Mesenchymal stem cell (in vitro differentiated cells and primary cell): ENCODE data around the gene ITGB5.

Source experiments
- DNase-seq: peaks from one replicate; pipeline ENCODE4 v3.0.0-alpha.2; 2013
- H2AFZ ChIP-seq: one replicate; pipeline ENCODE4 v1.6.1; 2013; ENCODE audit warnings: low read depth, mild to moderate bottlenecking, control low read depth, inconsistent platforms, low read length, moderate library complexity
- H2AK5ac ChIP-seq: 2 replicates; pipeline ENCODE4 v1.6.1; 2013; ENCODE audit warnings: low read length, moderate library complexity, mild to moderate bottlenecking, inconsistent platforms; ENCODE audit not compliant: severe bottlenecking
- H2BK120ac ChIP-seq: one replicate; pipeline ENCODE4 v1.6.1; 2013; ENCODE audit warnings: low read depth, mild to moderate bottlenecking, inconsistent platforms, low read length, moderate library complexity
- H2BK12ac ChIP-seq, 2 experiments: one replicate each; pipeline ENCODE4 v1.6.1; 2013; ENCODE audit warnings: inconsistent platforms in 2 of 2, low read length in 2 of 2, mild to moderate bottlenecking in 2 of 2, moderate library complexity in 2 of 2, control low read depth in 1 of 2
- H2BK15ac ChIP-seq: one replicate; pipeline ENCODE4 v1.6.1; 2013; ENCODE audit warnings: mild to moderate bottlenecking, low read depth, inconsistent platforms; ENCODE audit not compliant: poor library complexity, severe bottlenecking
- H2BK5ac ChIP-seq: 2 replicates; pipeline ENCODE4 v1.6.1; 2013; ENCODE audit warnings: low read depth, mild to moderate bottlenecking, low read length, control low read depth, inconsistent platforms; ENCODE audit not compliant: poor library complexity, severe bottlenecking
- H3K14ac ChIP-seq, 2 experiments: one replicate each; pipeline ENCODE4 v1.6.1; 2013; ENCODE audit warnings: inconsistent platforms in 2 of 2, low read length in 2 of 2, control low read depth in 1 of 2, mild to moderate bottlenecking in 1 of 2, moderate library complexity in 1 of 2
- H3K18ac ChIP-seq, 2 experiments: one replicate each; pipeline ENCODE4 v1.6.1; 2013; ENCODE audit warnings: inconsistent platforms in 2 of 2, low read length in 2 of 2, control low read depth in 1 of 2, low read depth in 1 of 2, mild to moderate bottlenecking in 1 of 2
- H3K23ac ChIP-seq, 2 experiments: one replicate each; pipeline ENCODE4 v1.6.1; 2013; ENCODE audit warnings: inconsistent platforms in 2 of 2, low read length in 2 of 2, mild to moderate bottlenecking in 2 of 2, moderate library complexity in 2 of 2, control low read depth in 1 of 2
- H3K27ac ChIP-seq: 2 replicates; pipeline ENCODE4 v1.5.1; 2013; ENCODE audit warnings: mild to moderate bottlenecking, moderate library complexity, low read length, control low read depth, inconsistent platforms; ENCODE audit not compliant: poor library complexity, severe bottlenecking
- H3K27me3 ChIP-seq, 2 experiments: 2 replicates each; pipeline versions ENCODE4 v1.6.1 to v1.7.0; 2013; ENCODE audit warnings: low read length in 2 of 2, mild to moderate bottlenecking in 2 of 2, moderate library complexity in 2 of 2, control low read depth in 1 of 2, inconsistent platforms in 1 of 2; ENCODE audit not compliant: control insufficient read depth in 1 of 2, insufficient read depth in 1 of 2
- H3K36me3 ChIP-seq, 2 experiments: 2 replicates each; pipeline versions ENCODE4 v1.6.1 to v1.7.0; 2013; ENCODE audit warnings: low read length in 2 of 2, control low read depth in 1 of 2, inconsistent platforms in 1 of 2, low read depth in 1 of 2, mild to moderate bottlenecking in 1 of 2; ENCODE audit not compliant: insufficient read depth in 2 of 2, control insufficient read depth in 1 of 2
- H3K4ac ChIP-seq, 2 experiments: one replicate each; pipeline ENCODE4 v1.6.1; 2013; ENCODE audit warnings: inconsistent platforms in 2 of 2, low read length in 2 of 2, mild to moderate bottlenecking in 2 of 2, moderate library complexity in 2 of 2, control low read depth in 1 of 2, low read depth in 1 of 2
- H3K4me1 ChIP-seq: 2 replicates; pipeline ENCODE4 v1.6.1; 2013; ENCODE audit warnings: low read depth, low read length, control low read depth; ENCODE audit not compliant: control insufficient read depth, insufficient read depth
- H3K4me2 ChIP-seq: 2 replicates; pipeline ENCODE4 v1.6.1; 2013; ENCODE audit warnings: low read length, mild to moderate bottlenecking, inconsistent platforms; ENCODE audit not compliant: poor library complexity, severe bottlenecking
- H3K4me3 ChIP-seq, 2 experiments: 2 replicates each; pipeline versions ENCODE4 v1.5.1 to v1.7.0; 2013; ENCODE audit warnings: low read length in 2 of 2, mild to moderate bottlenecking in 2 of 2, control low read depth in 1 of 2, low read depth in 1 of 2; ENCODE audit not compliant: insufficient read depth in 1 of 2
- H3K79me1 ChIP-seq: replicated peaks from 2 replicates; pipeline ENCODE4 v1.6.1; 2013; ENCODE audit warnings: mild to moderate bottlenecking, control low read depth, low read length, inconsistent platforms; ENCODE audit not compliant: poor library complexity, severe bottlenecking
- H3K9ac ChIP-seq: 2 replicates; pipeline ENCODE4 v1.7.0; 2013; ENCODE audit warnings: mild to moderate bottlenecking, low read length, moderate library complexity
- H3K9me3 ChIP-seq: 2 replicates; pipeline ENCODE4 v1.7.0; 2013; ENCODE audit warnings: mild to moderate bottlenecking, low read length; ENCODE audit not compliant: control insufficient read depth
- H4K8ac ChIP-seq: one replicate; pipeline ENCODE4 v1.6.1; 2013; ENCODE audit warnings: inconsistent platforms, mild to moderate bottlenecking, low read length, moderate library complexity
- H4K91ac ChIP-seq: one replicate; pipeline ENCODE4 v1.6.1; 2013; ENCODE audit warnings: mild to moderate bottlenecking, low read length, inconsistent platforms
- WGBS: methylation state at CpG from one replicate; pipeline ENCODE4 v1.1.7; 2013; ENCODE audit warnings: mixed read lengths; 5-methylcytosine and 5-hydroxymethylcytosine counted together

The ITGB5 gene

DNA sequence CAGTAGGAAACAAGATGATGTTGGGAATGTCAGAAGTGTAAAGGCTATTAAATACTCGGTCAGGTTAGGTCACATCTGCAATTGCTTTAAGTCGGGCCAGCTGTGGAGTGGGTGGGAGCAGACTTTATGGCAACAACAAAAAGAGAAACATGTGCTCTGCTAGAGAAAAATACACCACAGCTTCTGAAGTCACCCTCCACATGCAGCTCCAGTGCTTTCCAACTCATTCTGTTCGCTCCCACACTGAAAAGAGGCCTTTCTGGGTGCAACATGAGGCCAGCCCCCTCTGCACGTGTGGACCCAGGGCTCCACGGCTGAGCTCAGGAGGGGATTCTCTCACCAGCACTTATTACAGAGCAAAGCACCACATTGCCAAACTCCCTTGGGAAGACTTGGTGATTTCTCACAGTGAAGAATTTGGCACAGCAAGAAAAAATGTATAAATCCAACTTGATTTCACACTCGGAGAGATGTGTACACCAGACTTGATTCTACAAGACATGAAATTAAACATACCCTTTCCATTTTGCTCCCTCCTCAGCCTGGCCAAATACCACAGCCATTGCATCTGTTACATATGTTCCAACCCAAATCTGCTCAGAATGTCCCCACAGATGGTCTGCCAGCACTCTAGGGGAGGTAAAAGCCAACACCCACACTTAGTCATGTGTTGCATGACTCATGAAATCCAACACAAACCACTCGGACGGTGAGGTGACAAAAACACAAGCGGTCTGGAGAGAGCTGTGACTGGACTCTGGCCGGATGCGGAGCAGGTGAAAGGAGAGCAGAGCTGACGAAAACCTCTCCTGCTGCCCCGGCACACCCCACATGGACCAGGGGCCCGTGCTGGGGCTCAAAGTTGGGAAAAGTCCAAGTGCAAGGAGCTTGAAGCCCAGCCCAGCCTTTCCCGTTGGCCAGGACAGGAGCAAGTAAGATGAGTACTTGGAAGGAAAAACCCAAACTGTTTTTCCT, 74.6 kb downstream of the ITGB5 start:
- peak overlapping the region; percentile 63 for H3K9ac ChIP-seq
- peak overlapping the region; percentile 57 for H3K27ac ChIP-seq
- peaks cover 35 to 60% of the 10 kb centered on the region in 2 experiments for H3K36me3 ChIP-seq
- 20% methylated on average over 13 of the region's 15 CpGs for WGBS
- H2AK5ac ChIP-seq: peak overlapping the region; percentile 98
- H2AFZ ChIP-seq: peak overlapping the region; percentile 47
- peak overlapping the region; percentile 64 for H2BK120ac ChIP-seq
- H2BK12ac ChIP-seq: peak overlapping the region; percentile 11 to 89
- DNase-seq: peak; percentile 96
- peak overlapping the region in 1 of 2 experiments; percentile 37 for H3K4me3 ChIP-seq
- peak overlapping the region; percentile 20 for H4K91ac ChIP-seq
- no peaks in the 10 kb centered on the region for H3K9me3 ChIP-seq
- H3K79me1 ChIP-seq: peaks cover 13% of the 10 kb centered on the region
- H4K8ac ChIP-seq: peak overlapping the region; percentile 24
- peak overlapping the region; percentile 67 to 79 for H3K18ac ChIP-seq
- no peaks in the 10 kb centered on the region for H3K27me3 ChIP-seq
- no peak overlapping the region for H2BK5ac ChIP-seq
- H3K4me1 ChIP-seq: peaks cover 22% of the 10 kb centered on the region
- peak overlapping the region; percentile 27 to 75 for H3K4ac ChIP-seq
- peak overlapping the region in 1 of 2 experiments; percentile 46 for H3K23ac ChIP-seq
- H2BK15ac ChIP-seq: no peak overlapping the region
- peak overlapping the region; percentile 58 for H3K4me2 ChIP-seq
- no peak overlapping the region for H3K14ac ChIP-seq

GRCh38 chr3:124811436-124811835, 75.7 kb downstream of the ITGB5 start:
- DNase-seq: peak; percentile 75
- H3K9me3 ChIP-seq: no peaks in the 10 kb centered on the region
- H2AFZ ChIP-seq: no peak overlapping the region
- H4K8ac ChIP-seq: no peak overlapping the region
- H3K4me3 ChIP-seq: peak overlapping the region in 1 of 2 experiments; percentile 37
- H3K36me3 ChIP-seq: peaks cover 27 to 57% of the 10 kb centered on the region in 2 experiments
- H3K14ac ChIP-seq: no peak overlapping the region
- WGBS: 48% methylated on average over 5 of the region's 5 CpGs
- H3K4me1 ChIP-seq: peaks cover 22% of the 10 kb centered on the region
- H2BK15ac ChIP-seq: no peak overlapping the region
- no peak overlapping the region for H3K23ac ChIP-seq
- peaks cover 9% of the 10 kb centered on the region for H3K79me1 ChIP-seq
- no peaks in the 10 kb centered on the region for H3K27me3 ChIP-seq
- H2BK12ac ChIP-seq: no peak overlapping the region
- peak overlapping the region; percentile 47 for H3K27ac ChIP-seq
- peak overlapping the region; percentile 64 to 73 for H3K18ac ChIP-seq
- H3K4ac ChIP-seq: no peak overlapping the region
- no peak overlapping the region for H4K91ac ChIP-seq
- peak overlapping the region; percentile 28 for H2AK5ac ChIP-seq
- H3K9ac ChIP-seq: peak overlapping the region; percentile 63
- H2BK120ac ChIP-seq: no peak overlapping the region
- no peak overlapping the region for H2BK5ac ChIP-seq
- no peak overlapping the region for H3K4me2 ChIP-seq

DNA sequence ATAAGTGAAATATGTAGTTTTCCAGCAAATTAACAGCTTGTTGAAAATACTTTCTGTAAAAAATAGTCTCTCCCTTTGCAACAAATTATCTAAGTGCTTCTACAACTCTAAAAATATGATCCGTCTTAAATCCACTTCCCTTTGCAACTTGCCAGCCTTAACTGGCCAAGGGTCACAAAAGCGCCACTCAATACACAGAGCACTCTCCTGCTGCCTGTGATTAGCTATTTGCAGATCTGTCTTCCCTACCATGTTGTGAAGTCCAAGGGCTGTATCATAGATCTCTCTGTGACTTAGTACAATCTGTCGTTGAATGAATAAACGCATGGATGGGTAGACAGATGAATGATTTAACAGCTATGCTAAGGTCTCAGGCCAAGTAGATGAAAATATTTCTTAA, 76.2 kb downstream of the ITGB5 start:
- no peak overlapping the region for H2BK12ac ChIP-seq
- no peak overlapping the region for H2BK15ac ChIP-seq
- no peaks in the 10 kb centered on the region for H3K9me3 ChIP-seq
- peak overlapping the region in 1 of 2 experiments; percentile 32 for H3K4me3 ChIP-seq
- no peak overlapping the region for H3K18ac ChIP-seq
- peaks cover 7% of the 10 kb centered on the region for H3K79me1 ChIP-seq
- peaks cover 22% of the 10 kb centered on the region for H3K4me1 ChIP-seq
- no peak overlapping the region for H2BK5ac ChIP-seq
- H3K27me3 ChIP-seq: no peaks in the 10 kb centered on the region
- H3K4me2 ChIP-seq: no peak overlapping the region
- WGBS: 95% methylated on average over 3 of the region's 4 CpGs
- peaks cover 23 to 55% of the 10 kb centered on the region in 2 experiments for H3K36me3 ChIP-seq
- H3K27ac ChIP-seq: no peak overlapping the region
- no peak overlapping the region for H4K8ac ChIP-seq
- H3K4ac ChIP-seq: no peak overlapping the region
- no peak overlapping the region for H3K14ac ChIP-seq
- no peak for DNase-seq
- H2AK5ac ChIP-seq: no peak overlapping the region
- no peak overlapping the region for H2AFZ ChIP-seq
- no peak overlapping the region for H3K23ac ChIP-seq
- H2BK120ac ChIP-seq: no peak overlapping the region
- H4K91ac ChIP-seq: no peak overlapping the region
- peak overlapping the region; percentile 49 for H3K9ac ChIP-seq

GRCh38 chr3:124809039-124809438, 78.1 kb downstream of the ITGB5 start:
- H2AK5ac ChIP-seq: peak overlapping the region; percentile 17
- H3K14ac ChIP-seq: no peak overlapping the region
- H3K36me3 ChIP-seq: peaks cover 8 to 43% of the 10 kb centered on the region in 2 experiments
- H3K4me1 ChIP-seq: peaks cover 23% of the 10 kb centered on the region
- H3K18ac ChIP-seq: peak overlapping the region in 1 of 2 experiments; percentile 54
- no peak overlapping the region for H4K91ac ChIP-seq
- no peak overlapping the region for H2AFZ ChIP-seq
- H3K23ac ChIP-seq: no peak overlapping the region
- no peak overlapping the region for H4K8ac ChIP-seq
- peak overlapping the region in 1 of 2 experiments; percentile 2 for H3K4ac ChIP-seq
- H2BK120ac ChIP-seq: no peak overlapping the region
- H3K9ac ChIP-seq: no peak overlapping the region
- no peaks in the 10 kb centered on the region for H3K27me3 ChIP-seq
- H3K4me3 ChIP-seq: no peak overlapping the region
- peak overlapping the region in 1 of 2 experiments; percentile 23 for H2BK12ac ChIP-seq
- H3K9me3 ChIP-seq: no peaks in the 10 kb centered on the region
- no peak overlapping the region for H2BK15ac ChIP-seq
- no peak overlapping the region for H2BK5ac ChIP-seq
- 89% methylated on average over 3 of the region's 3 CpGs for WGBS
- no peak overlapping the region for H3K27ac ChIP-seq
- DNase-seq: no peak
- H3K4me2 ChIP-seq: no peak overlapping the region
- peaks cover 7% of the 10 kb centered on the region for H3K79me1 ChIP-seq
